HEK293T (cell line): ENCODE measurements around the gene ACOX3.

Experiments
- ELF4 ChIP-seq: fragments of 450-650 bp; IDR thresholded peaks from 2 replicates; pipeline ENCODE4 v1.6.1; 2017; ENCODE audit warnings: antibody characterized with exemption
- FOXK2 ChIP-seq: fragments of 450-650 bp; IDR thresholded peaks from 2 replicates; pipeline ENCODE4 v1.6.1; 2016; ENCODE audit warnings: mild to moderate bottlenecking
- NFRKB ChIP-seq: fragments of 450-650 bp; IDR thresholded peaks from 2 replicates; pipeline ENCODE4 v1.6.1; 2016; ENCODE audit warnings: mild to moderate bottlenecking, moderate library complexity
- SP1 ChIP-seq: fragments of 450-650 bp; IDR thresholded peaks from 2 replicates; pipeline ENCODE4 v1.6.1; 2017
- SUZ12 ChIP-seq: fragments of 450-650 bp; IDR thresholded peaks from 2 replicates; pipeline ENCODE4 v1.6.1; 2016; ENCODE audit warnings: mild to moderate bottlenecking

GRCh38 chr4:8368061-8368481 lies 72.5 kb downstream of the ACOX3 start:
- TF ChIP-seq SUZ12, result no peak
- no peak for TF ChIP-seq SP1
- no peak for TF ChIP-seq ELF4
- no peak for TF ChIP-seq NFRKB
- TF ChIP-seq FOXK2, result no peak
